K562 (cell line): ENCODE data around the gene NRP2. TPM values are rescaled to one million over a fixed set of nuclear protein-coding genes. Genes with fewer than 3 reads are reported as not detected.

Source experiments
- ATAC-seq: fragments of 200-7000 bp; cut with Tn5 transposase; 3 replicates; pipeline ENCODE4 v1.9.1; 2020; ENCODE audit warnings: moderate library complexity
- BruUV-seq: library from RNA; stranded (reverse); fragments of 400-500 nt; replicated peaks from 2 replicates; lab custom pipeline; 2021; lab: Mats Ljungman, UMichigan
- CTCF ChIA-PET: fragments of 300-600 bp; formaldehyde crosslinking; extraction: SDS; loops from one replicate; lab custom pipeline; 2021; ENCODE audit warnings: low intra/inter-chr PET ratio; lab: Yijun Ruan, JAX
- POLR2A ChIA-PET: fragments of 300-600, 350-650 bp; sonication (Branson Sonifier 250); formaldehyde crosslinking; extraction: SDS; loops from one replicate; lab custom pipeline; 2021; ENCODE audit warnings: antibody characterized with exemption, inconsistent platforms; lab: Yijun Ruan, JAX
- DNase-seq, 4 experiments: peaks; one replicate each; pipeline versions ENCODE4 v3.0.0 to v3.0.0-alpha.2; 2011 to 2018; ENCODE audit warnings: low spot score in 3 of 4, mixed read lengths in 3 of 4; ENCODE audit errors: extremely low read depth in 1 of 4
- FAIRE-seq: peaks from 2 replicates; lab custom pipeline; 2011; peaks lifted over from hg19 to GRCh38; lab: Jason Lieb, UNC
- H2AFZ ChIP-seq: 2 replicates; pipeline ENCODE4 v1.6.0; 2011; ENCODE audit warnings: low read depth, low read length, control low read depth, inconsistent platforms
- H3K27ac ChIP-seq: fragments of 200-600 bp; 3 replicates; pipeline ENCODE4 v1.8.0; 2011; ENCODE audit warnings: low read depth, mild to moderate bottlenecking, control low read depth, inconsistent platforms, low read length, moderate library complexity, mixed read lengths; ENCODE audit errors: extremely low read depth
- H3K27me3 ChIP-seq, 2 experiments: fragments of 300-600 bp in 1 of 2; 2 replicates in 1 of 2; 3 replicates in 1 of 2; pipeline versions ENCODE4 v1.6.0 to v1.8.0; 2011; ENCODE audit warnings: inconsistent platforms in 2 of 2, low read length in 2 of 2, mild to moderate bottlenecking in 1 of 2, mixed read lengths in 1 of 2, moderate library complexity in 1 of 2; ENCODE audit not compliant: control insufficient read depth in 2 of 2, insufficient read depth in 2 of 2
- H3K36me3 ChIP-seq: fragments of 300-600 bp; 3 replicates; pipeline ENCODE4 v1.8.0; 2011; ENCODE audit warnings: mild to moderate bottlenecking, low read length, inconsistent platforms; ENCODE audit not compliant: control insufficient read depth, insufficient read depth
- H3K4me1 ChIP-seq, 2 experiments: fragments of 200-600 bp in 1 of 2; replicated peaks in 1 of 2; 2 replicates in 1 of 2; 3 replicates in 1 of 2; pipeline versions ENCODE4 v1.5.1 to v1.8.0; 2011; ENCODE audit warnings: inconsistent platforms in 2 of 2, low read length in 2 of 2, mild to moderate bottlenecking in 1 of 2, mixed read lengths in 1 of 2, moderate library complexity in 1 of 2; ENCODE audit not compliant: control insufficient read depth in 2 of 2, insufficient read depth in 2 of 2
- H3K4me2 ChIP-seq: 2 replicates; pipeline ENCODE4 v1.6.1; 2011; ENCODE audit warnings: low read length, control low read depth, inconsistent platforms, mixed read lengths; ENCODE audit not compliant: insufficient read depth
- H3K4me3 ChIP-seq: fragments of 200-600 bp; sonication (generic), shearing (Covaris generic); 2 replicates; pipeline ENCODE4 v1.5.1; 2016; ENCODE audit warnings: control low read depth, inconsistent platforms
- H3K79me2 ChIP-seq: fragments of 200-600 bp; 3 replicates; pipeline ENCODE4 v1.8.0; 2011; ENCODE audit warnings: low read length, inconsistent platforms; ENCODE audit not compliant: control insufficient read depth, insufficient read depth
- H3K9ac ChIP-seq, 2 experiments: 2 replicates each; pipeline versions ENCODE4 v1.6.0 to v1.6.1; 2011; ENCODE audit warnings: low read depth in 2 of 2, low read length in 2 of 2, control low read depth in 1 of 2, inconsistent platforms in 1 of 2, mild to moderate bottlenecking in 1 of 2, mixed read lengths in 1 of 2; ENCODE audit not compliant: insufficient read depth in 1 of 2
- H3K9me1 ChIP-seq: one replicate; pipeline ENCODE4 v1.6.0; 2011; ENCODE audit warnings: inconsistent platforms, mild to moderate bottlenecking, low read length, moderate library complexity; ENCODE audit not compliant: control insufficient read depth, insufficient read depth
- H3K9me3 ChIP-seq: replicated peaks from 2 replicates; pipeline ENCODE4 v1.5.1; 2011; ENCODE audit warnings: low read depth, low read length, inconsistent platforms; ENCODE audit not compliant: control insufficient read depth, insufficient read depth
- H4K20me1 ChIP-seq: replicated peaks from 2 replicates; pipeline ENCODE4 v1.6.1; 2011; ENCODE audit warnings: low read length, inconsistent platforms, mixed read lengths; ENCODE audit not compliant: control insufficient read depth, insufficient read depth
- CHD2 ChIP-seq: IDR thresholded peaks from 2 replicates; pipeline ENCODE4 v1.6.1; 2011; ENCODE audit warnings: low read depth, low read length
- COPS2 ChIP-seq: fragments of 450-650 bp; conservative IDR thresholded peaks from 2 replicates; pipeline ENCODE4 v1.6.1; 2016; ENCODE audit warnings: mild to moderate bottlenecking, moderate library complexity
- HMG20A ChIP-seq: fragments of 450-650 bp; formaldehyde crosslinking; conservative IDR thresholded peaks from 2 replicates; pipeline ENCODE4 v1.4.0; 2020; ENCODE audit warnings: mild to moderate bottlenecking, mixed read lengths
- MEF2D ChIP-seq: conservative IDR thresholded peaks from 2 replicates; pipeline ENCODE4 v1.6.1; 2016; ENCODE audit warnings: low read depth, missing genetic modification characterization, missing compliant biosample characterization
- NCOA1 ChIP-seq: fragments of 450-650 bp; IDR thresholded peaks from 2 replicates; pipeline ENCODE4 v1.6.1; 2016; ENCODE audit warnings: low read depth
- NFE2L1 ChIP-seq: fragments of 450-650 bp; IDR thresholded peaks from 2 replicates; pipeline ENCODE4 v1.6.1; 2016; ENCODE audit warnings: missing genetic modification characterization, low read depth, mild to moderate bottlenecking, missing compliant biosample characterization, moderate library complexity, borderline replicate concordance
- NR2C1 ChIP-seq, 2 experiments: fragments of 450-650 bp; IDR thresholded peaks; 2 replicates each; pipeline ENCODE4 v1.6.1; 2017; ENCODE audit warnings: mild to moderate bottlenecking in 2 of 2, antibody characterized with exemption in 1 of 2, inconsistent platforms in 1 of 2, missing compliant biosample characterization in 1 of 2, missing genetic modification characterization in 1 of 2
- SNIP1 ChIP-seq: fragments of 450-650 bp; IDR thresholded peaks from 2 replicates; pipeline ENCODE4 v1.7.1; 2017; ENCODE audit warnings: low read depth, mild to moderate bottlenecking
- SUPT5H ChIP-seq: fragments of 450-650 bp; IDR thresholded peaks from 2 replicates; pipeline ENCODE4 v1.6.1; 2016
- ZBTB7A ChIP-seq: IDR thresholded peaks from 2 replicates; pipeline ENCODE4 v1.6.1; 2011; ENCODE audit warnings: low read depth, mild to moderate bottlenecking, low read length, moderate library complexity, borderline replicate concordance; ENCODE audit not compliant: control insufficient read depth
- ZNF217 ChIP-seq: sonication (generic); formaldehyde crosslinking; IDR thresholded peaks from 2 replicates; pipeline ENCODE4 v1.8.0; 2022; ENCODE audit warnings: mild to moderate bottlenecking, missing genetic modification reagents
- ZNF561 ChIP-seq: fragments of 450-650 bp; formaldehyde crosslinking; conservative IDR thresholded peaks from 2 replicates; pipeline ENCODE4 v1.4.0; 2020; ENCODE audit warnings: mild to moderate bottlenecking, moderate library complexity
- ZNF696 ChIP-seq: fragments of 250-450 bp; sonication (Bioruptor Pico); conservative IDR thresholded peaks from 2 replicates; pipeline ENCODE4 v1.4.0; 2020; ENCODE audit warnings: mild to moderate bottlenecking, moderate library complexity
- WGBS: fragments of 100-300 bp; shearing (Covaris generic); methylation state at CpG from one replicate; pipeline ENCODE4 v1.1.6; 2016; ENCODE audit warnings: low coverage, mixed read lengths; ENCODE audit not compliant: insufficient coverage; ENCODE audit errors: missing lambda C conversion rate; 5-methylcytosine and 5-hydroxymethylcytosine counted together
- in situ Hi-C: fragments of 300-500 bp; cut with MboI; formaldehyde crosslinking; loops from 4 replicates; pipeline ENCODE4 v1.15.0; 2018; ENCODE audit warnings: inconsistent platforms, mixed read lengths
- intact Hi-C: fragments of 100-400 bp; cut with micrococcal nuclease; formaldehyde crosslinking; loops from 2 replicates; pipeline ENCODE4 v1.14.2; 2022
- polyA plus RNA-seq, 8 experiments: library from polyadenylated mRNA; depleted of rRNA in 4 of 8; stranded (reverse) in 5 of 8; unstranded in 3 of 8; fragments of >200 nt; fragmentation: Nextera tagmentation in 2 of 8; fragmentation: Illumina TruSeq in 1 of 8; extraction: Ambion mirVana in 2 of 8; extraction: Trizol in 1 of 8; gene quantifications; 2 replicates each; pipeline versions ENCODE4 v1.2.1 to v1.2.3, GENCODE V29; 2011 to 2014; ENCODE audit warnings: inconsistent platforms in 1 of 8, missing spikeins in 1 of 8
- total RNA-seq, 7 experiments: library from RNA; depleted of rRNA in 6 of 7; stranded (reverse); fragments of >200 nt in 6 of 7; fragmentation: Illumina TruSeq in 2 of 7; extraction: Trizol in 2 of 7; gene quantifications; 2 replicates each; pipeline versions ENCODE4 v1.2.1 to v1.2.3, GENCODE V29; 2011 to 2021; ENCODE audit warnings: low replicate concordance in 1 of 7
- TF ChIP-seq, protein P1 (sequence below): fragments of 450-650 bp; formaldehyde crosslinking; IDR thresholded peaks from 2 replicates; pipeline ENCODE4 v1.4.0; 2020; ENCODE audit warnings: mild to moderate bottlenecking

NRP2 gene
- total and polyA plus RNA-seq, 9 of the 15 experiments (the other 6 are each of a cell fraction or from before 2014, with no cell fraction given), result 0.05 to 0.31 (median 0.15) TPM; not detected in 5

GRCh38 chr2:205785507-205786260 is 103.4 kb downstream of the NRP2 start:
- H3K27me3 ChIP-seq, result no peaks in the 10 kb centered on the region; a peak in 1 of 5 replicates
- 1% methylated on average over 7 of the region's 7 CpGs for WGBS
- no peak for FAIRE-seq
- no peak overlapping the region for H3K4me2 ChIP-seq
- in situ Hi-C loops, result loop anchor here (10.0 kb wide), 1 partner anchor 139 kb away; no protein-coding TSS in a partner anchor
- H3K36me3 ChIP-seq, result no peaks in the 10 kb centered on the region
- no peak for ATAC-seq
- no peaks in the 10 kb centered on the region for H3K79me2 ChIP-seq
- ChIA-PET POLR2A (no interaction called here), CTCF (no interaction called here)
- H2AFZ ChIP-seq, result no peak overlapping the region
- no peaks in the 10 kb centered on the region for H3K9me1 ChIP-seq
- BruUV-seq, result no TSS peak
- DNase-seq, result no peak
- H3K4me3 ChIP-seq, result no peak overlapping the region
- H3K9ac ChIP-seq, result no peak overlapping the region
- H4K20me1 ChIP-seq, result no peaks in the 10 kb centered on the region
- H3K9me3 ChIP-seq, result no peaks in the 10 kb centered on the region
- no peaks in the 10 kb centered on the region for H3K4me1 ChIP-seq
- intact Hi-C loops, result no loop called here
- no peak for TF ChIP-seq SUPT5H
- no peak for TF ChIP-seq COPS2
- TF ChIP-seq SNIP1, result no peak
- no peak for TF ChIP-seq ZBTB7A
- TF ChIP-seq, protein P1, sequence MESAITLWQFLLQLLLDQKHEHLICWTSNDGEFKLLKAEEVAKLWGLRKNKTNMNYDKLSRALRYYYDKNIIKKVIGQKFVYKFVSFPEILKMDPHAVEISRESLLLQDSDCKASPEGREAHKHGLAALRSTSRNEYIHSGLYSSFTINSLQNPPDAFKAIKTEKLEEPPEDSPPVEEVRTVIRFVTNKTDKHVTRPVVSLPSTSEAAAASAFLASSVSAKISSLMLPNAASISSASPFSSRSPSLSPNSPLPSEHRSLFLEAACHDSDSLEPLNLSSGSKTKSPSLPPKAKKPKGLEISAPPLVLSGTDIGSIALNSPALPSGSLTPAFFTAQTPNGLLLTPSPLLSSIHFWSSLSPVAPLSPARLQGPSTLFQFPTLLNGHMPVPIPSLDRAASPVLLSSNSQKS, result no peak
- TF ChIP-seq HMG20A (CRISPR knock-in tag), result no peak
- TF ChIP-seq CHD2, result no peak
- TF ChIP-seq NFE2L1 (tag), result no peak
- TF ChIP-seq MEF2D (tag), result no peak
- no peak for TF ChIP-seq NCOA1
- TF ChIP-seq ZNF696 (CRISPR knock-in tag), result no peak
- TF ChIP-seq ZNF561, result no peak
- no peak for TF ChIP-seq ZNF217
- TF ChIP-seq NR2C1 (IDR thresholded peaks at IDR 0.05), result no peak
- no peak for TF ChIP-seq NR2C1 (tag; IDR thresholded peaks at IDR 0.05)
- H3K27ac ChIP-seq, result no peak overlapping the region
